Activated T-cell treated with anti-CD3 and anti-CD28 coated beads, Interleukin-2, amount 50 U/mL, for 4 hours (primary cell): Measurements from ENCODE around the gene OR5B12. TPM values are rescaled to one million over a fixed set of nuclear protein-coding genes. Genes with fewer than 3 reads are reported as not detected.
"Not testable (repeated sequence)": the region's sequence is repeated elsewhere in the genome, so short reads cannot be mapped to it uniquely, and the experiment has no call there.

ENCODE experiments used
- ATAC-seq, 2 donors: fragments of 200-7000 bp; cut with Tn5 transposase; one replicate each; pipeline ENCODE4 v1.10.0; 2021
- DNase-seq: peaks from one replicate; pipeline ENCODE4 v3.0.0-alpha.2; 2020
- H3K27me3 Mint-ChIP-seq: one replicate; pipeline ENCODE4 v1.8.0; 2021; ENCODE audit warnings: low read depth, mixed read lengths
- H3K36me3 Mint-ChIP-seq: one replicate; pipeline ENCODE4 v1.8.0; 2022; ENCODE audit warnings: mixed read lengths; ENCODE audit not compliant: insufficient read depth
- H3K4me1 Mint-ChIP-seq: one replicate; pipeline ENCODE4 v1.8.0; 2021; ENCODE audit warnings: low read depth, mixed read lengths
- H3K4me3 Mint-ChIP-seq: one replicate; pipeline ENCODE4 v1.8.0; 2021; ENCODE audit warnings: mild to moderate bottlenecking, moderate library complexity, mixed read lengths
- H3K9me3 Mint-ChIP-seq: one replicate; pipeline ENCODE4 v1.8.0; 2021; ENCODE audit warnings: mixed read lengths
- total RNA-seq, 3 donors: library from RNA; stranded (reverse); gene quantifications; one replicate each; pipeline ENCODE4 v1.2.1, GENCODE V29; 2021

Gene OR5B12
- total RNA-seq, 3 donors from 2014 or later: not detected

DNA sequence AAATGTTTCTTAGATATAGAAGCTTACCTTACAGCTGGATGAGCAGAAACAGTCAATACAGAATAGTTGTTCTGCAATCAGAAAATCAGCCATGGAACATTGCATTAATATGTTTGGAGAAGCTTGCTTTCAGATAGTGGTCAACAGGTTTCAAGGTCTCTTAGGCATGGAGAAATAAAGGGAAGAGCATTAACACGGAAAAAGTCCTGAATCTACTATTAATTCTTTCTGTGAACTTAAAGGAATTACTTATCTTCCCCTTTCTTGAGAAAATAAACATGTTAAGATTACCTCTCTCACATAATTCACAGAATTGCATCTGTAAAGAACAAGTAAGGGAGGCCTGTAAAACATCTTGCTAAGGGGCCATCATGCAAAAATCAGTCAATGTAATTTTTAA lies 35.3 kb downstream of the OR5B12 start, which contains the start of gene OR5B3:
OR5B3 (minus strand) TSS at position 101 of the 400 bp plus-strand sequence. CDS start 3,465 bp downstream, outside the sequence.
- Mint-ChIP-seq H3K36me3 (no peaks in the 10 kb centered on the region), H3K27me3 (peaks cover 4% of the 10 kb centered on the region), H3K4me3 (no peak within 1 kb of the TSS), H3K9me3 (peaks cover 35% of the 10 kb centered on the region), H3K4me1 (no peaks in the 10 kb centered on the region)
- ATAC-seq (no peak), DNase-seq (no peak)

DNA sequence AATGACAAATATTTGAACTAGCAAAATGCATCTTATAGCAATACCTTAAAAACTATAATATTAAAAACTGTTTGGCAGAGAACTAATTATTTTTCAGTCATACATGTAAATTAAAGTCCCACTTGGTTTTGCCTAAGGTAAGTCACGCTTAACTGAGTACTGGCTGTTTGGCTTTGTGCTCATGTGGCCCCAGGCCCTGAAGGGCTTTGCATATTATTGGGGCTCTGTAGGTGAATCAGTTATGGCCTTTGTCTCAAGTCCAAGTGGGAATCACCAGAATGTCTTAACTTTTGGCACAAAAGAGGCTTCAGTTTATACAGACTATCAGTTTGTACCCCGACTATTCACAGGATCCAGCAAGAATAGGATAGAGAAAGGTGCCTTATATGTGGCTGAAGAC lies 42.4 kb downstream of the OR5B12 start:
- not testable (repeated sequence) for H3K9me3 Mint-ChIP-seq, H3K36me3 Mint-ChIP-seq, H3K4me1 Mint-ChIP-seq, H3K27me3 Mint-ChIP-seq, DNase-seq, H3K4me3 Mint-ChIP-seq, ATAC-seq

DNA sequence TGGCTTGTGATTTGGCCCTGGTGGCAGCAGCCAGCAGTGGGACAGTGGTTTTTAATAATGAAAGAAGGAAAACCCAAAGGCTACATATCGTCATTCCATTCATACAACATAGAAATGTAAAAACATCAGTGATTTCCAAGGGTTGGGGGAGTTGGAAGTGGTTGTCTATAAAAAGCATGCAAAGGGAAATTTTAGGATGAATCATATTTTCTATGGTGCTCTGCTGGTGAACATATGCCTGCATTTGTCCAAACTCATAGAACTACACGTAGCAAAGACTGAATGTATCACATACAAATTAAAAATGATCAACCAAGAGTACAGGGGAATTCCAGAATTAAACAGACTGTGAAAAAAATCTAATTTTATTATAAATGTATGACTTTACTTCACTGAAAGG lies 46.5 kb downstream of the OR5B12 start:
- H3K27me3 Mint-ChIP-seq: no peaks in the 10 kb centered on the region
- peak in 1 of 2 donors; percentile 52 for ATAC-seq
- peaks cover 4% of the 10 kb centered on the region for H3K9me3 Mint-ChIP-seq
- no peak for DNase-seq
- no peak overlapping the region for H3K4me3 Mint-ChIP-seq
- H3K4me1 Mint-ChIP-seq: no peaks in the 10 kb centered on the region
- no peaks in the 10 kb centered on the region for H3K36me3 Mint-ChIP-seq

DNA sequence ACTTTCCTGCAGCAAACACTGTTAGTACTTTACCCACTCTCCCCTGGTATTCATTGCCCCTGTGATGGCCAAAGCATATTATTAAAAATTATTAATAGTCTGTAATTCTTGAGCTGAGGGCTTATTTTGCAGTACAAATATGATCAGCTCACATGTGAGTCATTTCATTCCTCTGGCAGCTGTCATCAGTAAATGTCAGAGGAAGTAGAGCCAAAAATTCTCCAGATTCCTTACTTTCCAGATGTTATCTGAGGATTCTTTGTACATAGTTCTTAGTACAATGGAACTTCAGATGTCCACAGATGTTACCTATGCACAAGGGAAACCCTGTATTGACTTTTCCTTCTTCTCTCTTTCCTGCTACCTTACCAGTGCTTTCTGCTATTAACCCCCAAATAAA lies 47.8 kb downstream of the OR5B12 start:
- Mint-ChIP-seq H3K36me3 (no peaks in the 10 kb centered on the region), H3K4me1 (no peaks in the 10 kb centered on the region), H3K27me3 (no peaks in the 10 kb centered on the region), H3K4me3 (no peak overlapping the region), H3K9me3 (peaks cover 4% of the 10 kb centered on the region)
- DNase-seq (no peak), ATAC-seq (no peak)

DNA sequence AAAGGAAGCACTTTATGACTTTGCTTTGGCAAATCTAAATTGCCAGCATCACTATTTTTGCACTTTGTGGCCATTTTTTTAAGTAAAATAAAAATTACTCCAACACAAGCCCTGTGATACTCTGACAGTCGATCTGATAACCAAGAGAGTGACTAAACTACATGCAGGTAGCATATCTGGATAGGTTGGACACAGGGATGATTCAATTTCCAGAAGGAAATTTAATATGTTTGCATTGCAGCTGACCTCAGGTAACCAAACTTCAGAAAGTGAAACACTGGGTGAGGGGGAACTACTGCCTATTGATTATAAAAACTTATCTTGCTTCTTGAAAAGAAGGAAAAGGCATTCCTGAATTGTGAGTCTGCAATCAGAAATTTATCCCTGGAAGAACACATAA lies 49.3 kb downstream of the OR5B12 start:
- H3K27me3 Mint-ChIP-seq: no peaks in the 10 kb centered on the region
- H3K36me3 Mint-ChIP-seq: no peaks in the 10 kb centered on the region
- H3K4me3 Mint-ChIP-seq: no peak overlapping the region
- ATAC-seq (no peak), DNase-seq (no peak)
- no peaks in the 10 kb centered on the region for H3K4me1 Mint-ChIP-seq
- peaks cover 4% of the 10 kb centered on the region for H3K9me3 Mint-ChIP-seq

DNA sequence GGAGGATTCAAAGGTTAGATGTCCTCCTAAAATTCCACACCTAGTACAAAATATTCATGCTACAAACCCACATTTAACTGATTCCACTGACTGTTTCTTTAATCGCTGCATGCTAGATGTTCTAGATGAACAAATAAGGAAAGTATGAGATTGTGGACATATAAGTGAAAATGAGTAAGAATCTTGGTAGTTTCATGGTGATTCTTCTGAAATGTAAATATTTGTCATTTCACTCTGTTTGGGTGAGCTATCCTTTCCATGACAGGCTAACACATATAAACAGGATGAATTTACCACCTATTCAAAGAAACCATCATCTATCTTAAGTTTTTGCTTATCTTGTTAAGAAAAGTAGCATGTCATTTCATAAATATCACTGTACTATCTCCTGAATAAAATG lies 50.2 kb downstream of the OR5B12 start:
- Mint-ChIP-seq H3K27me3 (no peaks in the 10 kb centered on the region), H3K4me1 (no peaks in the 10 kb centered on the region), H3K9me3 (peaks cover 4% of the 10 kb centered on the region), H3K36me3 (no peaks in the 10 kb centered on the region), H3K4me3 (no peak overlapping the region)
- ATAC-seq (peak in 1 of 2 donors; percentile 61), DNase-seq (no peak)

DNA sequence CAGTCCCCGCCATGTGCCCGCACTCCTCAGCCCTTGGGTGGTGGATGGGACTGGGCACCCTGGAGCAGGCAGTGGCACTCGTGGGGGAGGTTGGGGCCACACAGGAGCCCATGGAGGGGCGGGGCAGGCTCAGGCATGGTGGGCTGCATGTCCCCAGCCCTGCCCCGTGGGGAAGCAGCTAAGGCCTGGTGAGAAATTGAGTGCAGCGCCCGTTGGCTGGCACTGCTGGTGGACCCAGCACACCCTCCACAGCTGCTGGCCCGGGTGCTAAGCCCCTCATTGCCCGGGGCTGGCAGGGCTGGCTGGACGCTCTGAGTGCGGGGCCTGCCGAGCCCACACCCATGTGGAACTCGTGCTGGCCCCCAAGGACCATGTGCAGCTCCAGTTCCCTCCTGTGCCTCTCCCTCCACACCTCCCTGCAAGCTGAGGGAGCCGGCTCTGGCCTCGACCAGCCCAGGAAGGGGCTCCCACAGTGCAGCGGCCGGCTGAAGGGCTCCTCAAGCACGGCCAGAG lies 51.4 kb downstream of the OR5B12 start:
- DNase-seq (no peak), ATAC-seq (no peak)
- H3K27me3 Mint-ChIP-seq: no peaks in the 10 kb centered on the region
- no peaks in the 10 kb centered on the region for H3K36me3 Mint-ChIP-seq
- no peaks in the 10 kb centered on the region for H3K4me1 Mint-ChIP-seq
- no peak overlapping the region for H3K4me3 Mint-ChIP-seq
- peaks cover 4% of the 10 kb centered on the region for H3K9me3 Mint-ChIP-seq

Other genes with a start within 250 kb of the OR5B12 start
- not detected for gene OR1S2, start 238.1 kb downstream of the OR5B12 start, total RNA-seq
- gene OR1S1, start 229.5 kb downstream of the OR5B12 start, total RNA-seq: not detected
- not detected for gene OR10Q1, start 213.3 kb downstream of the OR5B12 start, total RNA-seq
- gene OR10W1, start 174.0 kb downstream of the OR5B12 start, total RNA-seq: not detected
- not detected for gene OR5B17, start 83.2 kb downstream of the OR5B12 start, total RNA-seq
- not detected for gene OR5B3, start 35.4 kb downstream of the OR5B12 start, total RNA-seq
- not detected for gene OR5B2, start 14.1 kb downstream of the OR5B12 start, total RNA-seq
- not detected for gene OR5B21, start 65.9 kb upstream of the OR5B12 start, total RNA-seq
- 100 to 1,000 TPM; 102 to 116 (median 115) TPM for gene LPXN, start 133.6 kb upstream of the OR5B12 start, total RNA-seq
- 10 to 100 TPM; 54.8 to 60.4 (median 54.9) TPM for gene ZFP91, start 136.8 kb upstream of the OR5B12 start, total RNA-seq
- 1 to 10 TPM; 3.5 to 4.3 (median 3.6) TPM for gene CNTF, start 180.4 kb upstream of the OR5B12 start, total RNA-seq